TTC549 (cell line): ENCODE data around the gene CHMP4B.

Experiments used
- FAIRE-seq: peaks from 2 replicates; lab custom pipeline; 2012; peaks lifted over from hg19 to GRCh38; lab: Jason Lieb, UNC

The CHMP4B gene

GRCh38 chr20:33821270-33821836 lies 10.2 kb downstream of the CHMP4B start:
- no peak for FAIRE-seq

- no peak for FAIRE-seq
These were observed 11.3 kb downstream of the CHMP4B start for GRCh38 chr20:33822423-33822822.

DNA sequence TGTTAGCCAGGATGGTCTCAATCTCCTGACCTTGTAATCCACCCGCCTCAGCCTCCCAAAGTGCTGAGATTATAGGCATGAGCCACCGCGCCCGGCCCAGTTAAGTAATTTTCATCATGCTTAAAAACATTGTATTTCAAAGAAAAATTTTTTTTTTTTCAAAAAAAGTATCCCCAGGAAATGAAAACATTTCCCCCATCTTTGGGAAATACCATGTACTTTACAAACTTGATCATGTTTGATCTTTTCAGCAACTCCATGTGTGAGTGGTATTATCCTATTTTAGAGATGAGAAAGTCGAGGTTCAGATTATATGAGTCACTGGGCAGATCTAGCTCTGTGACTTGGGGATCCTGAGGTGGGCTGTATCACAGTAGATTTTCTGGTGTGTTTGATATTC lies 11.8 kb downstream of the CHMP4B start:
- FAIRE-seq: no peak

GRCh38 chr20:33824852-33825251 lies 13.7 kb downstream of the CHMP4B start:
- no peak for FAIRE-seq

GRCh38 chr20:33825340-33826269 lies 14.5 kb downstream of the CHMP4B start:
- no peak for FAIRE-seq

GRCh38 chr20:33826270-33826897 lies 15.2 kb downstream of the CHMP4B start:
- no peak for FAIRE-seq

GRCh38 chr20:33827109-33827508 lies 16.0 kb downstream of the CHMP4B start:
- no peak for FAIRE-seq

- FAIRE-seq: no peak
These were observed 16.6 kb downstream of the CHMP4B start for GRCh38 chr20:33827634-33828325.

- FAIRE-seq: no peak
These were observed 17.2 kb downstream of the CHMP4B start for GRCh38 chr20:33828326-33828844.

DNA sequence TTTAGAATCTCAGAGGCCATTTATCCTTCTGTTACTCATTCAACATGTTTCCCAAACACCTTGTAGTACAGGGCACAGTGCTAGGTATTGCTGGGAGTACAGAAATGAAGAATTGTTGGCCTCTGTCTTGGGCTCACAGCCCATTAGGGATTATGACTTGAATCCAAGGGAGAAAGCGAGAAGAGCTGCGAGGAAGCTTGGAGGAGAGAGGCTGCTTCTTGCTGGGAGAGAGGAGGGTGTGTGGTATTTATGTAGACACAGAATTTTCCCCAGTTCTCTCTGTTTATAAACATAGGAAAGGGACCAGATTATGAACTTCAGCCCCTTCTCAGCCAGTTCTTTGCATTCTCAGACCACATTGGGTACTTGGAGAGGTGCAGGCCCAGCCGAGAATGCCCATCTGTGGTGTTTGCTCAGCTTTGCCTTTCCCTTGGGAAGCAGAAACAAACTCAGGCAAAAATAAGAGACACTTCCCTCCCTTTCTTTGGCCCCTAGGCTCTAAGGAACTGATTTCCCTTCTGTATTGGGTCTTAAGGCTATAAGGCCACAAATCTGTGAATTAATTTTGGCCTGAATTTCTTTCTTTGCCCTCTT lies 17.9 kb downstream of the CHMP4B start:
- no peak for FAIRE-seq

- no peak for FAIRE-seq
These were observed 18.5 kb downstream of the CHMP4B start for GRCh38 chr20:33829636-33830035.

DNA sequence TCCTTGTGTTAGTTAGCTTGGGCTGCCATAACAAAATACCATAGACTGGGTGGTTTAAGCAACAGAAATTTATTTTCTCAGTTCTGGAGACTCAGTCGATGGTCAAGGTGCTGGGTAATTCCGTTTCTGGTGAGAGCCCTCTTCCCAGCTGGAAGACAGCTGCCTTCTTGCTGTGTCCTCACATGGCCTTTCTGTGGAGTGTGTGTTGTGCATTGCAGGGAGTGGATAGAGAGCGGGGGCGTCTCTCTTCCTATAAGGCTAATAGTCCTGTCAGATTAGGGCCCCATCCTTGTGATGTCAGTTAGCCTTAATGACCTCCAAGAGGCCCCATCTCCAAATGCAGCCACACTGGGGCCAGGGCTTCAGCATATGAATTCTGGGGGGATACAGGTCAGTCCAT lies 19.2 kb downstream of the CHMP4B start:
- FAIRE-seq: no peak

- FAIRE-seq: no peak
These were observed 21.1 kb downstream of the CHMP4B start for GRCh38 chr20:33832103-33832804.

GRCh38 chr20:33833333-33833732 lies 22.2 kb downstream of the CHMP4B start:
- FAIRE-seq: no peak

- no peak for FAIRE-seq
These were observed 24.5 kb downstream of the CHMP4B start for GRCh38 chr20:33835615-33836172.

DNA sequence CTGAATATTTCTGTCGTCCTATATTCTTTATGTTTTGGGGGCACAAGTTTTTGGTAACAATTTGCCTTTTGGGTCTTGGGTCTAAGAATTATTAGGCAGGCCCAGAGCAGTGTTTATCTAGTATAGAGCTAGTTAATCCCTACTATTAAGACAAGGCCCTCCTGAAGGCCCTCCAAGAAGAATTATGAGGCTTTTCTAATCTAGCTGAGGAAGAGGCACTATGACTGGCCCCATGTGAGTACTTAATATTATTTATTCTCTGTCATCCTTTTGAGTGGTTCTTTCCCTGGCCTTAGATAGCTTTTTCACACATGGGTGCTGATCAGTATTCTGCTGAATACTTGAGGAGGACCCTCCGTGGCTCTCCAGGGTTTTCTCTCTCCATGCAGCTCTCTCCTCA lies 25.1 kb downstream of the CHMP4B start:
- FAIRE-seq: no peak

- FAIRE-seq: no peak
These were observed 26.1 kb downstream of the CHMP4B start for GRCh38 chr20:33837096-33837830.

DNA sequence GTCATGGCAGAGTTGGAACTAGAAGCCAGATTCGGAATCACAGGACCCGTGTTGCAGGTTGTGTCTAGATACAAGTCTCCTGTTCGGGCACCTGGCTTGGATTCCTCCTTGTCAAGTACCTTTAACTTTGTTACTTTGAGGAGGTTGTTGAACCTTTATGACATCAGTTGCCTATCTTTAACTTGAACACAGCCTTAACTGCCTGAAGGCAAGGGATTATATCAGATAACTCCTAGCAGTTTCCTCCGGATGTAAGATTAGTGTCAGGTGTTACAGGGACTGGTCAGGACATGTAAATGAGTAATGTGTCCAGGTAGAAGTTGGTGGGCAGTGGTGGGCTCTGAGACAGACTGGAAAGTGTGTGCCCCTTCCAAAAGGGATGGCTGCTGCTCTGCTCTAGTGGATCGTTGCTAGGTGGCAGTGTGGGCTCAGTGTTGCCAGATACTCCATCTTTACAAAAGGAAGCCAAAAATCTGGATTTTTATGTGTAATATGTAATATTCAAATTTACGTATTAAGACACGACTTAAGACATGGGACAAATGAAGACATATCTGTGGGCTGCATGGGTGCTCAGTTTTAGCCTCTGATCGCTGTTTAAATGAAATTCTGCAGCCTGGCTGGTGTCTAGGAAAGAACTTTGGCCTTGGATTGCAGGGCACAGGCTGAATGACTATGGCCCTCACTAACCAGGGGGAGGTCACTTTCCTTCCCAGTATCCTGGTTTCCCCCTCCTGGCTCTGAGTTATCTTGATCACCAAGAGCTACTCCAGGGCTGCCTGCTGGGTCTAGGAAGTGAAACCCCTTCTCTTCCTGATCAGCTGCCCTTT lies 27.1 kb downstream of the CHMP4B start:
- no peak for FAIRE-seq

DNA sequence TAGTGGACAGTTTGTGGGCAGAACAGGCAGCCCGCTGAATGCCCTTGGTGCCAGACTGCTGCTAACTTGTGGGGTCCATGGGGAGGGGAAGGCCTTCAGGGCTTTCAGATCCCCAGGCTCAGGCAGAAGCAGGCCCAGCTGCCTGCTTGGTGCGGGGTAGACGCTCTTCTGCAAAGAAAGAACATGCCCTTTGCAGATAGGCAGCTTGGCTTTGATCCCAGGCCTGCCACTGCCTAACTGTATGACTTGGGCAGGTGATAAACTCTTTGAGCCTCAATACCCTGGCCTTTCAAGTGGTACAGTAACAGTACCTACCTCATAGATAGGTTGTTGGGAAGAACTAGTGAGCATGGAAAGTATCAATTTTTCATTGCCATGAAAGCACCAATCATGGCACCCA lies 28.4 kb downstream of the CHMP4B start:
- no peak for FAIRE-seq

DNA sequence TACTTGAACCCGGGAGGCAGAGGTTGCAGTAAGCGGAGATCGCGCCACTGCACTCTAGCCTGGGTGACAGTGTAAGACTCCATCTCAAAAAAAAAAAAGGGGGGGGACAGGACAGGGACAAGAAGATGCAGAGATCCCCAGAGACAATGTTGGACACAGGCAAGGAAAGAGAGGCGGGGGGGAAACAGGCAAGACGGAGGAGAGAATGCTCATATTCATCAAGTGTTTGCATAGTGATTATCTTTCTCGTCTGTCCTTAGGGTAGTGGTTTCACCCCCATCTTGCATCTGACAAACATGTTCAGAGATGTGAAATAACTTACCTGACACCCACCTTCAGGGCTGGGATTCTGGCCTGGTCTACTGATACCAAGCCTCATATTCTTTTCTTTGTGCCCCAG lies 29.0 kb downstream of the CHMP4B start:
- no peak for FAIRE-seq
